ENCODE data around the gene ARFGAP1. TPM values are rescaled to one million over a fixed set of nuclear protein-coding genes. Genes with fewer than 3 reads are reported as not detected.

The ARFGAP1 gene
- total and polyA plus RNA-seq, 2 of the 4 experiments (the other 2 are of a cell fraction), result 59.1 to 194 TPM

GRCh38 chr20:63308218-63308911 is 35.8 kb downstream of the ARFGAP1 start:
- intact Hi-C loops (cut with micrococcal nuclease), result no loop called here
- no peaks in the 10 kb centered on the region for H3K9me1 ChIP-seq (ENCODE audit: insufficient read depth, low read length)

More at GRCh38 chr20:63308218-63308911, 35.8 kb downstream of the ARFGAP1 start:
- in situ Hi-C loops (cut with MboI; ENCODE audit: low sequenced_read_pairs) (no loop called here), dilution Hi-C loops (cut with HindIII; ENCODE audit: low sequenced_read_pairs, unreplicated experiment) (no loop called here)
- DNase-seq (no peak), ATAC-seq (ENCODE audit: low read depth) (no peak)
- peaks cover 6% of the 10 kb centered on the region; the same call in 1 of the 2 replicates for H3K4me1 ChIP-seq (ENCODE audit: control insufficient read depth, insufficient read depth, low read length)
- no peak overlapping the region for H3K4ac ChIP-seq (ENCODE audit: low read depth, low read length)
- no peak overlapping the region for H2AK9ac ChIP-seq (replicated peaks; ENCODE audit: low read depth, low read length, poor library complexity)
- no peak for TF ChIP-seq MXI1 (IDR thresholded peaks at IDR 0.05; ENCODE audit: borderline replicate concordance, low read depth, low read length)
- TF ChIP-seq NFE2L2 (IDR thresholded peaks at IDR 0.05; ENCODE audit: low read depth, low read length), result no peak
- TF ChIP-seq SMC3 (IDR thresholded peaks at IDR 0.05; ENCODE audit: low read depth, low read length), result no peak
- no peak for TF ChIP-seq RFX5 (IDR thresholded peaks at IDR 0.05; ENCODE audit: low read depth, low read length)
- no peak for TF ChIP-seq MAZ (IDR thresholded peaks at IDR 0.05; ENCODE audit: borderline replicate concordance, low read depth, low read length)
- TF ChIP-seq POLR2A (IDR thresholded peaks at IDR 0.05; ENCODE audit: low read depth, low read length), result no peak
- no peak for TF ChIP-seq CHD1 (IDR thresholded peaks at IDR 0.05; ENCODE audit: low read depth, low read length)
- TF ChIP-seq RAD21 (IDR thresholded peaks at IDR 0.05; ENCODE audit: low read length), result no peak
- TF ChIP-seq RCOR1 (IDR thresholded peaks at IDR 0.05; ENCODE audit: insufficient replicate concordance, low read length), result no peak
- no peak for TF ChIP-seq ELK1 (IDR thresholded peaks at IDR 0.05; ENCODE audit: borderline replicate concordance, low read depth, low read length)
- TF ChIP-seq FOS (IDR thresholded peaks at IDR 0.05; ENCODE audit: low read depth, low read length), result no peak
- TF ChIP-seq BHLHE40 (IDR thresholded peaks at IDR 0.05; ENCODE audit: low read depth, low read length), result no peak
- no peaks in the 10 kb centered on the region for H3K36me3 ChIP-seq (ENCODE audit: control insufficient read depth, insufficient read depth, low read length)
- POLR2A ChIA-PET (ENCODE audit: unreplicated experiment), result no interaction called here
- no peaks in the 10 kb centered on the region for H3K79me1 ChIP-seq (ENCODE audit: low read depth in 1 of 2, low read length in 2 of 2)
- no peak overlapping the region for H3K4me2 ChIP-seq (ENCODE audit: low read depth, low read length)
- H3K23ac ChIP-seq (ENCODE audit: low read depth, low read length), result no peak overlapping the region
- no peak overlapping the region for H3K56ac ChIP-seq (ENCODE audit: extremely low read depth, insufficient read depth, low read length)
- no peak overlapping the region for H3K27ac ChIP-seq (ENCODE audit: insufficient read depth, low read length)
- no peak overlapping the region for H2AFZ ChIP-seq (replicated peaks; ENCODE audit: low read length, poor library complexity)
- no TSS peak for BruUV-seq (replicated peaks)
- no peak overlapping the region for H2BK5ac ChIP-seq (ENCODE audit: low read depth, low read length, poor library complexity, severe bottlenecking)
- no peak overlapping the region for H4K91ac ChIP-seq (ENCODE audit: insufficient read depth, low read depth, low read length)
- no peak overlapping the region for H4K8ac ChIP-seq (ENCODE audit: low read depth in 2 of 2, low read length in 2 of 2)
- H3K9me3 ChIP-seq (ENCODE audit: control insufficient read depth, insufficient read depth, low read length), result no peaks in the 10 kb centered on the region
- peaks cover 21% of the 10 kb centered on the region; the same call in 1 of the 2 replicates for H3K27me3 ChIP-seq (ENCODE audit: control insufficient read depth, insufficient read depth, low read length)
- H3K4me3 ChIP-seq (ENCODE audit: insufficient read depth, low read depth, low read length), result no peak overlapping the region
- peaks cover 5% of the 10 kb centered on the region; the same call in 1 of the 2 replicates for H4K20me1 ChIP-seq (ENCODE audit: insufficient read depth, low read length)
- H2AK5ac ChIP-seq (ENCODE audit: low read depth, low read length), result no peak overlapping the region
- H3K9ac ChIP-seq (ENCODE audit: low read depth, low read length), result no peak overlapping the region
- CTCF ChIA-PET, result interaction anchor here (0.6 to 3.5 kb wide), 2 partner anchors 36 to 73 kb away, joined by 3 to 30 read pairs; no protein-coding TSS in a partner anchor
- H3K18ac ChIP-seq (ENCODE audit: low read depth, low read length), result no peak overlapping the region
- H4K5ac ChIP-seq (ENCODE audit: low read depth, low read length), result no peak overlapping the region
- H2BK20ac ChIP-seq (ENCODE audit: low read depth, low read length), result no peak overlapping the region
- WGBS, 2 experiments (ENCODE audit: extremely low coverage in 2 of 2, insufficient read length in 1 of 2), result 77% methylated on average over 21 of the region's 30 CpGs; no CpG with 5 or more reads in 1 of the 2 experiments
- H3K14ac ChIP-seq (replicated peaks; ENCODE audit: low read depth, low read length), result no peak overlapping the region
- H2BK15ac ChIP-seq (ENCODE audit: low read depth, low read length), result no peak overlapping the region
- no peak overlapping the region for H2BK120ac ChIP-seq (ENCODE audit: low read depth, low read length)
